ENCODE data around the gene CEP112. TPM values are rescaled to one million over a fixed set of nuclear protein-coding genes. Genes with fewer than 3 reads are reported as not detected.

The CEP112 gene
- total RNA-seq, 1 experiment from 2014 or later: 5.4 TPM

GRCh38 chr17:65601881-65602280 is 590.1 kb downstream of the CEP112 start:
- BruUV-seq (replicated peaks): no TSS peak
- intact Hi-C loops (cut with micrococcal nuclease; ENCODE audit: unreplicated experiment): no loop called here
- TF ChIP-seq CTCF (IDR thresholded peaks at IDR 0.05; ENCODE audit: unreplicated experiment): no peak
- Mint-ChIP-seq H3K27ac (ENCODE audit: unreplicated experiment) (no peak overlapping the region), H3K4me3 (ENCODE audit: low read depth, unreplicated experiment) (no peak overlapping the region), H3K36me3 (ENCODE audit: insufficient read depth, unreplicated experiment) (no peaks in the 10 kb centered on the region), H3K27me3 (ENCODE audit: unreplicated experiment) (peaks cover 33% of the 10 kb centered on the region), H3K4me1 (ENCODE audit: low read depth, unreplicated experiment) (no peaks in the 10 kb centered on the region), H3K9me3 (ENCODE audit: low read depth, unreplicated experiment) (peaks cover 2% of the 10 kb centered on the region)
- no peak for DNase-seq
- CTCF ChIA-PET: no interaction called here

- no peak for DNase-seq
- H3K9me3 Mint-ChIP-seq (ENCODE audit: low read depth, unreplicated experiment): peaks cover 2% of the 10 kb centered on the region
- peaks cover 33% of the 10 kb centered on the region for H3K27me3 Mint-ChIP-seq (ENCODE audit: unreplicated experiment)
- TF ChIP-seq CTCF (IDR thresholded peaks at IDR 0.05; ENCODE audit: unreplicated experiment): no peak
- no peaks in the 10 kb centered on the region for H3K4me1 Mint-ChIP-seq (ENCODE audit: low read depth, unreplicated experiment)
- H3K27ac Mint-ChIP-seq (ENCODE audit: unreplicated experiment): no peak overlapping the region
- intact Hi-C loops (cut with micrococcal nuclease; ENCODE audit: unreplicated experiment): no loop called here
- H3K36me3 Mint-ChIP-seq (ENCODE audit: insufficient read depth, unreplicated experiment): no peaks in the 10 kb centered on the region
- no TSS peak for BruUV-seq (replicated peaks)
- H3K4me3 Mint-ChIP-seq (ENCODE audit: low read depth, unreplicated experiment): no peak overlapping the region
- CTCF ChIA-PET: no interaction called here
Observed at GRCh38 chr17:65601145-65601544, 590.8 kb downstream of the CEP112 start.

DNA sequence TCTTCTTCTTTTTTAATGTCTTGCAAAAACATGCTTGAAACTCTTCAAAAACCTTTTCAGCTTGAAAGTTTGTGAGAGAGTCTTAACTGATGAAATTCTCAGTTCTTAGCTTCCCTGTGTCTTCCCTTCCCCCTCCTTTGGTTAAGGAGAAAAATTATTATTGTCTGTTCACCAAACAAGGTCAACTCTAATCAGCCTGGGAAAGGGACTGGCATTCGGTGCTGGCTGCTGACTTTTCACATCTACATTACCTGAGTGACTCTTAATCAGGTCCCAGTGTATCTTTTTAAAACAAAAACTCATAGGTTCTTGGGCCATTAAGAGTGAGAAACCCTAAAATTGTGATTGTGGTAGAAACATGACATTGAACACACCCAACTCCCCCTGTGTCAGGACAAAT is 591.4 kb downstream of the CEP112 start:
- no peak for DNase-seq
- Mint-ChIP-seq H3K4me1 (ENCODE audit: low read depth, unreplicated experiment) (no peaks in the 10 kb centered on the region), H3K9me3 (ENCODE audit: low read depth, unreplicated experiment) (peaks cover 2% of the 10 kb centered on the region), H3K36me3 (ENCODE audit: insufficient read depth, unreplicated experiment) (no peaks in the 10 kb centered on the region), H3K27ac (ENCODE audit: unreplicated experiment) (no peak overlapping the region), H3K4me3 (ENCODE audit: low read depth, unreplicated experiment) (no peak overlapping the region), H3K27me3 (ENCODE audit: unreplicated experiment) (peaks cover 33% of the 10 kb centered on the region)
- CTCF ChIA-PET: no interaction called here
- intact Hi-C loops (cut with micrococcal nuclease; ENCODE audit: unreplicated experiment): no loop called here
- no TSS peak for BruUV-seq (replicated peaks)
- TF ChIP-seq CTCF (IDR thresholded peaks at IDR 0.05; ENCODE audit: unreplicated experiment): no peak

- Mint-ChIP-seq H3K27ac (ENCODE audit: unreplicated experiment) (no peak overlapping the region), H3K4me1 (ENCODE audit: low read depth, unreplicated experiment) (no peaks in the 10 kb centered on the region), H3K27me3 (ENCODE audit: unreplicated experiment) (peaks cover 38% of the 10 kb centered on the region), H3K36me3 (ENCODE audit: insufficient read depth, unreplicated experiment) (no peaks in the 10 kb centered on the region), H3K9me3 (ENCODE audit: low read depth, unreplicated experiment) (no peaks in the 10 kb centered on the region), H3K4me3 (ENCODE audit: low read depth, unreplicated experiment) (no peak overlapping the region)
- CTCF ChIA-PET: no interaction called here
- BruUV-seq (replicated peaks): no TSS peak
- no peak for TF ChIP-seq CTCF (IDR thresholded peaks at IDR 0.05; ENCODE audit: unreplicated experiment)
- intact Hi-C loops (cut with micrococcal nuclease; ENCODE audit: unreplicated experiment): no loop called here
- DNase-seq: no peak
Observed at GRCh38 chr17:65599650-65600049, 592.3 kb downstream of the CEP112 start.

DNA sequence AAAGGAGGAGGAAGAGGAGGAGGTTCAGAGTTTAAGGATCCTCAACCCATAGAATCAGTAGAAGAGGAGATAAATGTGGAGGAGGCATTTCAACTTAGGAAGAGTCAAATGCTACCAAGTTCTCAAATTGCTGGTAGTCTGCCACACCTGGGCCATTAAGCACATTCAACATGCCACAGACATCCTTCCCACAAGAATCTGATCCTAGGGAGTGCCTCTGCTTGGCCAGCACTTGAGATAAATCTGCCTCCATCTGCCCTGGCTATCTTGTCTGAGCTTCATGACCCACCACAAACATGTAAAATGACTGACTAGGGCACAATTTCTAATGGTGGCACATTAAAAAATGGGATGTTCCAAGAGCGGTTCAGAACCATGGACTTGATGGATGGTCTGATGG is 593.2 kb downstream of the CEP112 start:
- Mint-ChIP-seq H3K27me3 (ENCODE audit: unreplicated experiment) (peaks cover 47% of the 10 kb centered on the region), H3K27ac (ENCODE audit: unreplicated experiment) (no peak overlapping the region), H3K4me1 (ENCODE audit: low read depth, unreplicated experiment) (no peaks in the 10 kb centered on the region), H3K36me3 (ENCODE audit: insufficient read depth, unreplicated experiment) (no peaks in the 10 kb centered on the region), H3K9me3 (ENCODE audit: low read depth, unreplicated experiment) (no peaks in the 10 kb centered on the region), H3K4me3 (ENCODE audit: low read depth, unreplicated experiment) (no peak overlapping the region)
- BruUV-seq (replicated peaks): no TSS peak
- DNase-seq: no peak
- CTCF ChIA-PET: no interaction called here
- intact Hi-C loops (cut with micrococcal nuclease; ENCODE audit: unreplicated experiment): no loop called here
- TF ChIP-seq CTCF (IDR thresholded peaks at IDR 0.05; ENCODE audit: unreplicated experiment): no peak

Data from Calu3 (cell line).